HepG2 (cell line): ENCODE measurements around the gene LAMB3. TPM values are rescaled to one million over a fixed set of nuclear protein-coding genes. Genes with fewer than 3 reads are reported as not detected.

Experiments
- ATAC-seq: fragments of 200-7000 bp; cut with Tn5 transposase; 3 replicates; pipeline ENCODE4 v1.9.1; 2020; ENCODE audit warnings: mild to moderate bottlenecking, moderate library complexity
- BruUV-seq: library from RNA; stranded (reverse); fragments of 400-500 nt; replicated peaks from 2 replicates; lab custom pipeline; 2021; lab: Mats Ljungman, UMichigan
- CTCF ChIA-PET: fragments of 300-600 bp; formaldehyde crosslinking; extraction: SDS; loops from one replicate; lab custom pipeline; 2021; ENCODE audit warnings: low total read pairs, inconsistent platforms, low intra/inter-chr PET ratio; lab: Yijun Ruan, JAX
- POLR2A ChIA-PET: fragments of 350-600 bp; sonication (Branson Sonifier 250); formaldehyde crosslinking; loops from one replicate; lab custom pipeline; 2020; ENCODE audit warnings: antibody characterized with exemption, inconsistent platforms; lab: Yijun Ruan, JAX
- DNase-seq: peaks from one replicate; pipeline ENCODE4 v3.0.0-alpha.2; 2015; ENCODE audit warnings: low spot score
- FAIRE-seq: peaks from 3 replicates; lab custom pipeline; 2011; peaks lifted over from hg19 to GRCh38; lab: Jason Lieb, UNC
- H2AFZ ChIP-seq: one replicate; pipeline ENCODE4 v1.6.1; 2011; ENCODE audit warnings: low read length, inconsistent platforms
- H3K27ac ChIP-seq: fragments of 300-600 bp; 3 replicates; pipeline ENCODE4 v1.8.0; 2011; ENCODE audit warnings: mixed run types, mild to moderate bottlenecking, mixed read lengths, low read length, inconsistent platforms; ENCODE audit not compliant: insufficient read depth; ENCODE audit errors: extremely low read length
- H3K27me3 ChIP-seq, 2 experiments: fragments of 200-600 bp in 1 of 2; 2 replicates in 1 of 2; 3 replicates in 1 of 2; pipeline versions ENCODE4 v1.6.0 to v1.8.0; 2011; ENCODE audit warnings: low read length in 2 of 2, mild to moderate bottlenecking in 2 of 2, moderate library complexity in 2 of 2, inconsistent platforms in 1 of 2; ENCODE audit not compliant: insufficient read depth in 2 of 2, control insufficient read depth in 1 of 2
- H3K36me3 ChIP-seq, 2 experiments: fragments of 200-600 bp in 1 of 2; replicated peaks in 1 of 2; 2 replicates in 1 of 2; 3 replicates in 1 of 2; pipeline versions ENCODE4 v1.5.1 to v1.8.0; 2011; ENCODE audit warnings: low read length in 2 of 2, inconsistent platforms in 1 of 2; ENCODE audit not compliant: insufficient read depth in 2 of 2, control insufficient read depth in 1 of 2
- H3K4me1 ChIP-seq: 2 replicates; pipeline ENCODE4 v1.5.1; 2012; ENCODE audit warnings: low read length, inconsistent platforms; ENCODE audit not compliant: insufficient read depth
- H3K4me2 ChIP-seq: 2 replicates; pipeline ENCODE4 v1.6.0; 2011; ENCODE audit warnings: low read depth, low read length, inconsistent platforms
- H3K4me3 ChIP-seq, 3 experiments: fragments of 200-600 bp in 1 of 3; sonication (generic), shearing (Covaris generic) in 1 of 3; replicated peaks in 1 of 3; 2 replicates each; pipeline ENCODE4 v1.5.1; 2011 to 2016; ENCODE audit warnings: low read length in 3 of 3, inconsistent platforms in 2 of 3, low read depth in 2 of 3, mild to moderate bottlenecking in 2 of 3, control low read depth in 1 of 3, mixed read lengths in 1 of 3; ENCODE audit not compliant: insufficient read depth in 1 of 3
- H3K79me2 ChIP-seq: one replicate; pipeline ENCODE4 v1.6.1; 2011; ENCODE audit warnings: low read length, inconsistent platforms; ENCODE audit not compliant: insufficient read depth
- H3K9ac ChIP-seq: 2 replicates; pipeline ENCODE4 v1.6.0; 2011; ENCODE audit warnings: mild to moderate bottlenecking, low read depth, low read length, inconsistent platforms; ENCODE audit not compliant: insufficient read depth
- H3K9me3 ChIP-seq: 2 replicates; pipeline ENCODE4 v1.5.1; 2012; ENCODE audit warnings: mild to moderate bottlenecking, low read length
- H4K20me1 ChIP-seq: 2 replicates; pipeline ENCODE4 v1.6.0; 2011; ENCODE audit warnings: inconsistent platforms, mild to moderate bottlenecking, low read length, moderate library complexity; ENCODE audit not compliant: insufficient read depth
- CHD2 ChIP-seq: IDR thresholded peaks from 2 replicates; pipeline ENCODE4 v1.6.1; 2011; ENCODE audit warnings: low read depth, low read length, improper control_type of control experiment
- KLF12 ChIP-seq: sonication (generic); formaldehyde crosslinking; IDR thresholded peaks from 2 replicates; pipeline ENCODE4 v1.4.0; 2020; ENCODE audit warnings: missing genetic modification reagents, borderline replicate concordance
- PLRG1 ChIP-seq: fragments of 450-650 bp; conservative IDR thresholded peaks from 2 replicates; pipeline ENCODE4 v1.6.1; 2016
- POLR2AphosphoS5 ChIP-seq: IDR thresholded peaks from 2 replicates; pipeline ENCODE4 v1.6.1; 2012; ENCODE audit warnings: low read depth, low read length
- SP140L ChIP-seq: sonication (generic); formaldehyde crosslinking; IDR thresholded peaks from 2 replicates; pipeline ENCODE4 v1.4.0; 2020; ENCODE audit warnings: missing genetic modification reagents, borderline replicate concordance
- ZBTB1 ChIP-seq: sonication (generic); formaldehyde crosslinking; IDR thresholded peaks from 2 replicates; pipeline ENCODE4 v1.4.0; 2020; ENCODE audit warnings: missing genetic modification reagents, borderline replicate concordance
- ZSCAN31 ChIP-seq: sonication (generic); formaldehyde crosslinking; IDR thresholded peaks from 2 replicates; pipeline ENCODE4 v1.5.0; 2020; ENCODE audit warnings: low read depth, mild to moderate bottlenecking, missing genetic modification reagents
- WGBS: methylation state at CpG from one replicate; pipeline ENCODE4 v1.1.6; 2017; ENCODE audit warnings: low lambda C conversion rate; 5-methylcytosine and 5-hydroxymethylcytosine counted together
- in situ Hi-C: cut with HindIII; loops from 2 replicates; pipeline ENCODE4 v1.10.0; 2017; ENCODE audit warnings: low pct_unique_long_range_greater_than_20kb; ENCODE audit not compliant: extremely low pct_ligation_motif_present
- intact Hi-C: fragments of 100-400 bp; cut with micrococcal nuclease; formaldehyde crosslinking; loops from one replicate; pipeline ENCODE4 v1.10.0; 2022; ENCODE audit not compliant: unreplicated experiment
- polyA plus RNA-seq, 8 experiments: library from polyadenylated mRNA; depleted of rRNA in 3 of 8; stranded (reverse) in 7 of 8; unstranded in 1 of 8; fragments of >200 nt; fragmentation: Illumina TruSeq in 4 of 8; extraction: Trizol in 4 of 8; gene quantifications; 2 replicates each; pipeline versions ENCODE4 v1.2.1 to v1.2.3, GENCODE V29; 2011 to 2016; ENCODE audit warnings: low read depth in 4 of 8, missing spikeins in 1 of 8, mixed read lengths in 1 of 8; ENCODE audit not compliant: insufficient read depth in 1 of 8
- total RNA-seq, 5 experiments: library from RNA; depleted of rRNA; stranded (reverse); fragments of >200 nt; fragmentation: Illumina TruSeq; extraction: Trizol; gene quantifications; 2 replicates each; pipeline ENCODE4 v1.2.3, GENCODE V29; 2016; ENCODE audit warnings: low read depth in 1 of 5
- TF ChIP-seq, protein P1 (sequence below): IDR thresholded peaks from 2 replicates; pipeline ENCODE4 v1.6.1; 2012; ENCODE audit warnings: low read depth, low read length, improper control_type of control experiment

The LAMB3 gene
- total and polyA plus RNA-seq, 2 of the 13 experiments (the other 11 are each of a cell fraction or from before 2014, with no cell fraction given): 0.18 to 0.24 TPM

DNA sequence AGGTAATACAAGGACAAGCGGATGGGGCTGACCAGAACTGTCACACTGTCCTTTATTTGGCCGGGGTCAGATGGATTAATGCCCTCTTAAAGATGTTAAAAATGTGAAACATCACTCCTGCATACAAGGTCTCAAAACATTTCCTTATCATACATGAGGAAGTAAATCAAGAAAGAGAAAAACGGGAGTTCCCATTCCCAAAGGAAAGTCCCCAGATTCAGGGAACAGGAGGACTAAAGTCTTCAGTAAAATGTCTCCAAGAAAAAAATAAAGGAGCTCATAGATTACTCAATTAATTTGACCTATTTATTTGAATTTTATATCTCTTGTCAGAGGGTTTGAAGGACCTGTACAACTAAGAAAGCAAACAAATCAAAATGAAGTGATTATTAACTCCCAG, 39.0 kb upstream of the LAMB3 start:
- Histone ChIP-seq H3K9ac (no peak overlapping the region), H3K27ac (no peak overlapping the region), H3K27me3 (no peaks in the 10 kb centered on the region), H4K20me1 (no peaks in the 10 kb centered on the region), H3K36me3 (no peaks in the 10 kb centered on the region), H3K9me3 (no peaks in the 10 kb centered on the region), H3K4me1 (no peaks in the 10 kb centered on the region), H2AFZ (no peak overlapping the region)
- no peak for ATAC-seq
- ChIA-PET CTCF (no interaction called here), POLR2A (no interaction called here)
- TF ChIP-seq, protein P1, sequence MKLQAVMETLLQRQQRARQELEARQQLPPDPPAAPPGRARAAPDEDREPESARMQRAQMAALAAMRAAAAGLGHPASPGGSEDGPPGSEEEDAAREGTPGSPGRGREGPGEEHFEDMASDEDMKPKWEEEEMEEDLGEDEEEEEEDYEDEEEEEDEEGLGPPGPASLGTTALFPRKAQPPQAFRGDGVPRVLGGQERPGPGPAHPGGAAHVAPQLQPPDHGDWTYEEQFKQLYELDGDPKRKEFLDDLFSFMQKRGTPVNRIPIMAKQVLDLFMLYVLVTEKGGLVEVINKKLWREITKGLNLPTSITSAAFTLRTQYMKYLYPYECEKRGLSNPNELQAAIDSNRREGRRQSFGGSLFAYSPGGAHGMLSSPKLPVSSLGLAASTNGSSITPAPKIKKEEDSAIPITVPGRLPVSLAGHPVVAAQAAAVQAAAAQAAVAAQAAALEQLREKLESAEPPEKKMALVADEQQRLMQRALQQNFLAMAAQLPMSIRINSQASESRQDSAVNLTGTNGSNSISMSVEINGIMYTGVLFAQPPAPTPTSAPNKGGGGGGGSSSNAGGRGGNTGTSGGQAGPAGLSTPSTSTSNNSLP: no peak
- TF ChIP-seq, all 625 proteins: peak for 0
- intact Hi-C loops: no loop called here
- no peak for DNase-seq
- FAIRE-seq: no peak
- in situ Hi-C loops: loop anchor here (5.0 kb wide), 1 partner anchor 114 kb away; no protein-coding TSS in a partner anchor
- no peak overlapping the region for H3K4me2 ChIP-seq
- BruUV-seq: no TSS peak
- 8% methylated on average over 3 of the region's 3 CpGs for WGBS
- no peak overlapping the region for H3K4me3 ChIP-seq
- H3K79me2 ChIP-seq: no peaks in the 10 kb centered on the region

DNA sequence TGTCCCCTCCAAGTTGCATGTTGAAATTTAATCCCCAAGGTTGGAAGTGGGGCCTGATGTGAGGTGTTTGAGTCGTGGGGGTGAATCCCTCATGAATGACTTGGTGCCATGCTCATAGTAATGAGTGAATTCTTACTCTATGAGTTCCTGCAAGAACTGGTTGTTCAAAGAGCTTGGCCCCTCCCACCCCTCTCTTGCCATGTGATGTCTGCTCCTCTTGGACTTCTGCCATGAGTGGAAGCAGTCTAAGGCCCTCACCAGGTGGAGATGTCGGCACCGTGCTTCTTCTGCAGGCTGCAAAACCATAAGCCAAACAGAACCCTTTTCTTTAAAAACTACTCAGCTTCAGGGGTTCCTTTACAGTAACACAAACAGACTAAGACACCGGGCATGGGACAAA, 37.3 kb upstream of the LAMB3 start:
- FAIRE-seq (no peak), ATAC-seq (no peak), DNase-seq (no peak)
- Histone ChIP-seq H3K79me2 (no peaks in the 10 kb centered on the region), H3K27ac (no peak overlapping the region), H3K4me3 (no peak overlapping the region), H3K4me2 (no peak overlapping the region), H4K20me1 (no peaks in the 10 kb centered on the region), H3K4me1 (no peaks in the 10 kb centered on the region), H3K9ac (no peak overlapping the region), H3K36me3 (no peaks in the 10 kb centered on the region), H3K27me3 (no peaks in the 10 kb centered on the region), H3K9me3 (no peaks in the 10 kb centered on the region), H2AFZ (no peak overlapping the region)
- ChIA-PET POLR2A (no interaction called here), CTCF (no interaction called here)
- intact Hi-C loops: no loop called here
- WGBS: 2% methylated on average over 4 of the region's 4 CpGs
- TF ChIP-seq CHD2: no peak
- no peak for TF ChIP-seq ZBTB1 (CRISPR knock-in tag)
- no peak for TF ChIP-seq PLRG1
- TF ChIP-seq POLR2AphosphoS5: no peak
- no peak for TF ChIP-seq ZSCAN31
- TF ChIP-seq KLF12 (CRISPR knock-in tag): no peak
- no peak for TF ChIP-seq SP140L (CRISPR knock-in tag)
- BruUV-seq: no TSS peak
- in situ Hi-C loops: no loop called here
